Colonic mucosa (tissue), 4 donors: Measurements from ENCODE around the gene LUM. TPM values are rescaled to one million over a fixed set of nuclear protein-coding genes. Genes with fewer than 3 reads are reported as not detected.

Experiments
- DNase-seq: peaks from one replicate; pipeline ENCODE4 v3.0.0-alpha.2; 2020
- H3K27ac ChIP-seq: fragments of 200-600 bp; one replicate; pipeline ENCODE4 v1.8.0; 2021
- H3K27me3 ChIP-seq: fragments of 200-600 bp; one replicate; pipeline ENCODE4 v1.8.0; 2021
- H3K36me3 ChIP-seq: fragments of 200-600 bp; one replicate; pipeline ENCODE4 v1.8.0; 2021
- H3K4me1 ChIP-seq: fragments of 200-600 bp; one replicate; pipeline ENCODE4 v1.8.0; 2021; ENCODE audit warnings: mild to moderate bottlenecking
- H3K4me3 ChIP-seq: fragments of 200-600 bp; one replicate; pipeline ENCODE4 v1.8.0; 2021
- H3K9ac ChIP-seq, 2 donors: one replicate each; pipeline ENCODE4 v1.7.0; 2013; ENCODE audit warnings: control low read depth in 2 of 2, low read depth in 2 of 2, low read length in 2 of 2
- H3K9me3 ChIP-seq: fragments of 200-600 bp; one replicate; pipeline ENCODE4 v1.8.0; 2021
- intact Hi-C: fragments of 100-400 bp; cut with DNase I; formaldehyde crosslinking; loops from one replicate; pipeline ENCODE4 v1.14.1; 2022
- total RNA-seq, 2 donors: library from RNA; stranded (reverse); fragmentation: NEBNext Ultra II Directional in 1 of 2; extraction: Animal tissue kit (Norgen Biotek cat#: 25700) in 1 of 2; gene quantifications; one replicate each; pipeline ENCODE4 v1.2.1, GENCODE V29; 2021
- TF ChIP-seq, protein P1 (sequence below): fragments of 200-600 bp; IDR thresholded peaks from one replicate; pipeline ENCODE4 v1.8.0; 2022; ENCODE audit warnings: antibody characterized with exemption, mild to moderate bottlenecking
- donor health status: healthy.
- donor health status: DM: no; HTN: no; CAD: no.
- donor health status: DM: no; HTN: no; CAD: no.

LUM gene
- total RNA-seq, 2 donors from 2014 or later: 26.1 to 102 TPM

DNA sequence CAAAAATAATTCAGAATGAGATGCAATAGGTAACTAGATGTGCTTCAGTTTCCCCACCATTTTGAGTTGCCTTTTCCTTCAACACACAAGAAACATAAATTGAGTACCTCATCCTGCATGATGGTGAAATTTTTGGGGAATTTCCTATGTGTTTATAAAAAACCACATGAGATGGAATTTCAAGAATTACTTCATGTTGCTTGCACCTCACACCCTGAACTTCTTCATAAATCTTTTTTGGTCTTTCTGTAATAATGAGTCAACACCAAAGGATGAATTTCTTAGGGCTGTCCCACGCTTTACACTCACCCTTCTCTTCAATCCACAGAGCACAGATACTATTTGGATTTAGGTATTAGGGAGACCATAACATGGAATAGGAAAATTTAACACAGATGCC lies 22.6 kb upstream of the LUM start:
- no peaks in the 10 kb centered on the region for H3K9me3 ChIP-seq
- no peak overlapping the region for H3K4me3 ChIP-seq
- H3K36me3 ChIP-seq: no peaks in the 10 kb centered on the region
- H3K27ac ChIP-seq: no peak overlapping the region
- TF ChIP-seq, protein P1, sequence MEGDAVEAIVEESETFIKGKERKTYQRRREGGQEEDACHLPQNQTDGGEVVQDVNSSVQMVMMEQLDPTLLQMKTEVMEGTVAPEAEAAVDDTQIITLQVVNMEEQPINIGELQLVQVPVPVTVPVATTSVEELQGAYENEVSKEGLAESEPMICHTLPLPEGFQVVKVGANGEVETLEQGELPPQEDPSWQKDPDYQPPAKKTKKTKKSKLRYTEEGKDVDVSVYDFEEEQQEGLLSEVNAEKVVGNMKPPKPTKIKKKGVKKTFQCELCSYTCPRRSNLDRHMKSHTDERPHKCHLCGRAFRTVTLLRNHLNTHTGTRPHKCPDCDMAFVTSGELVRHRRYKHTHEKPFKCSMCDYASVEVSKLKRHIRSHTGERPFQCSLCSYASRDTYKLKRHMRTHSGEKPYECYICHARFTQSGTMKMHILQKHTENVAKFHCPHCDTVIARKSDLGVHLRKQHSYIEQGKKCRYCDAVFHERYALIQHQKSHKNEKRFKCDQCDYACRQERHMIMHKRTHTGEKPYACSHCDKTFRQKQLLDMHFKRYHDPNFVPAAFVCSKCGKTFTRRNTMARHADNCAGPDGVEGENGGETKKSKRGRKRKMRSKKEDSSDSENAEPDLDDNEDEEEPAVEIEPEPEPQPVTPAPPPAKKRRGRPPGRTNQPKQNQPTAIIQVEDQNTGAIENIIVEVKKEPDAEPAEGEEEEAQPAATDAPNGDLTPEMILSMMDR: no peak
- no peak overlapping the region for H3K9ac ChIP-seq
- no peak for DNase-seq
- H3K27me3 ChIP-seq: no peaks in the 10 kb centered on the region
- intact Hi-C loops: no loop called here
- H3K4me1 ChIP-seq: no peaks in the 10 kb centered on the region

DNA sequence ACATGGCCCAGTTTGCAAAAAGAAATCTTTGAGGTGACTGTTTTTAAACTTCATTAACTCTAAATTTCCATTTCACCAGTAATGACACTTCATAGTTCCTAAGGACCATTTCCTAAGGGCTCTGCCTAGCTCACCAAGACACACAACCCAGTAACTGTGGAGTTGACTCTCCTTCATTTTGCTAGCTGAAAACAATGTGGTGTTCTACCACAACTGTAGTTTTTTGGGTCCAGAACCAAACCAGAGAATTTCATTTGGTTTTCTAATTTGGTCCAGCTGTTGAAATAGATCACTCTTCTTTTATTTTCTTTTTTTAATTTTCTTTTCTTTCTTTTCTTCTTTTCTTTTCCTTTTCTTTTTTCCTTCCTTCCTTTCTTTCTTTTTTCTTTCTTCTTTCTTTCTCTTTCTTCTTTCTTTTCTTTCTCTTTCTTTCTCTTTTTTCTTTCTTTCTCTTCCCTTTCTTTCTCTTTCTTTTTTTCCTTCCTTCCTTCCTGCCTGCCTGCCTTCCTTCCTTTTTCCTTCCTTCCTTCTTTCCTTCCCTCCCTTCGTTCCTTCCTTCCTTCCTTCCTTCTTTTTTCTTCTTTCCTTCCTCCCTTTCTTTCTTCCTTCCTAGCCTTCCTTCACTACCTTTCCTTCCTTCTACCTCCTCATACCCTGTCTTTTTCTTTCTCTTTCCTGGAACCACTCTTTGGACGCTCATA lies 18.5 kb upstream of the LUM start:
- no peak for DNase-seq
- no peaks in the 10 kb centered on the region for H3K27me3 ChIP-seq
- H3K36me3 ChIP-seq: no peaks in the 10 kb centered on the region
- H3K4me1 ChIP-seq: no peaks in the 10 kb centered on the region
- H3K4me3 ChIP-seq: no peak overlapping the region
- intact Hi-C loops: no loop called here
- TF ChIP-seq, protein P1: no peak
- no peaks in the 10 kb centered on the region for H3K9me3 ChIP-seq
- H3K27ac ChIP-seq: no peak overlapping the region
- H3K9ac ChIP-seq: no peak overlapping the region

DNA sequence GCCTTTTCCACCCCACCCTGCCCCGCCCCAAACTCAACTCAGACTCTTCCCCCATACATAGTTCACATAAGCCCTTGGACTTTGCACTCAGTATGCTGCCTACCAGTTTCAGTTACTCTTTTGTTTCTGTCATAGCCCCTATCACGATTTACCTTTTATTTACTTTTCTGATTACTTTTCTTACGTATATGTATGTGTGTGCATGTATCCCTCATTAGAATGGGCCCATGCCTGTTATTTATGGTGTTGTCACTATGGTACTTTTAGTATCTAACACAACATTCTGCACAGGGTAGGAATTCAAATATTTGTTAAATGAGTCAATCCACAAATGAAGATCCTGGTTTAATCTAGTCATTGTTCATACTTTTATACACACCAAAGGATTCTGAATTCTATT lies 16.5 kb upstream of the LUM start:
- H3K36me3 ChIP-seq: no peaks in the 10 kb centered on the region
- no peaks in the 10 kb centered on the region for H3K27me3 ChIP-seq
- intact Hi-C loops: no loop called here
- H3K4me1 ChIP-seq: no peaks in the 10 kb centered on the region
- no peak overlapping the region for H3K27ac ChIP-seq
- TF ChIP-seq, protein P1: no peak
- no peak overlapping the region for H3K9ac ChIP-seq
- no peak overlapping the region for H3K4me3 ChIP-seq
- no peaks in the 10 kb centered on the region for H3K9me3 ChIP-seq
- DNase-seq: peak; percentile 40

DNA sequence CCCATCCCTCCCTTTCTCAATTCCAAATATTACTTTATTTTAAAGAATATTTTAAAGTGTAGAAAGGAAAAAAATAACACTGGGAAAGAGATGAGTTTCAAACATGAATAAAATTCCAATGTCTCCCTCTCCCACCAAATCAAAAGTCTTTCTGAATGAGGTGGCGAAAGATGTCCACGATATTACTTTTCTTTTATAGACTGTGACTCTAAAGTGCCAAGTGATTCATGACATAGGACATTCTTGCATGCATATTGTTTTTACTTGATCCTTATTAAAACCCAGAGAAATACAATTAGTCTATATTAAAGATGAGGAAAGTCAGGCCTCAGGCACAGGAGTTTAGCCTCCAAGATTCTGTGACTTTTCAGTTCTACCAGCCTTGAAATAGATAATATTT lies 16.0 kb upstream of the LUM start:
- H3K27ac ChIP-seq: no peak overlapping the region
- TF ChIP-seq, protein P1: no peak
- no peaks in the 10 kb centered on the region for H3K9me3 ChIP-seq
- H3K4me1 ChIP-seq: no peaks in the 10 kb centered on the region
- H3K36me3 ChIP-seq: no peaks in the 10 kb centered on the region
- no peak for DNase-seq
- H3K4me3 ChIP-seq: no peak overlapping the region
- intact Hi-C loops: no loop called here
- H3K9ac ChIP-seq: no peak overlapping the region
- no peaks in the 10 kb centered on the region for H3K27me3 ChIP-seq

DNA sequence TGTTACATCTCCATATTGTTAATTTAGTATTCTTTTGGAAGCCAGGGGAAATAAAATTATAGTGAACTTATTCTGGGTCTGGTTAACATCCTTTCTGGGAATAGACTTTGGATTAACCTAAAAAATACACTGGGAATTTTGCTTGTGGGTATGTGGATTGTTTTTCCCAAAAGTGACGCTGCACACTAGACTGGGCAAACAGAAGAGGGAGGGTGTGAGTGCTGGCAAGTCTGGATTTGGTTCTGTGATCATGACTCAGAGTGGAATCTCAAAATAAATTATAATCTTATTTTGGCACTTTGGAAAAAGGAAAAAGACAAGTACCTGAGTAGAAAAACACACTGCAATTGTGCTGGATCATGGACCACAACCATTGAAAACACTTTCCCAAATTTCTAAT lies 15.2 kb upstream of the LUM start:
- Histone ChIP-seq H3K27me3 (no peaks in the 10 kb centered on the region), H3K9ac (no peak overlapping the region), H3K4me3 (no peak overlapping the region), H3K4me1 (no peaks in the 10 kb centered on the region), H3K27ac (no peak overlapping the region), H3K9me3 (no peaks in the 10 kb centered on the region), H3K36me3 (no peaks in the 10 kb centered on the region)
- TF ChIP-seq, protein P1: no peak
- intact Hi-C loops: no loop called here
- DNase-seq: no peak
